ENCODE results near the gene CNPY1. TPM values are rescaled to one million over a fixed set of nuclear protein-coding genes. Genes with fewer than 3 reads are reported as not detected.

The CNPY1 gene
- total RNA-seq, 1 experiment from 2014 or later = not detected

DNA sequence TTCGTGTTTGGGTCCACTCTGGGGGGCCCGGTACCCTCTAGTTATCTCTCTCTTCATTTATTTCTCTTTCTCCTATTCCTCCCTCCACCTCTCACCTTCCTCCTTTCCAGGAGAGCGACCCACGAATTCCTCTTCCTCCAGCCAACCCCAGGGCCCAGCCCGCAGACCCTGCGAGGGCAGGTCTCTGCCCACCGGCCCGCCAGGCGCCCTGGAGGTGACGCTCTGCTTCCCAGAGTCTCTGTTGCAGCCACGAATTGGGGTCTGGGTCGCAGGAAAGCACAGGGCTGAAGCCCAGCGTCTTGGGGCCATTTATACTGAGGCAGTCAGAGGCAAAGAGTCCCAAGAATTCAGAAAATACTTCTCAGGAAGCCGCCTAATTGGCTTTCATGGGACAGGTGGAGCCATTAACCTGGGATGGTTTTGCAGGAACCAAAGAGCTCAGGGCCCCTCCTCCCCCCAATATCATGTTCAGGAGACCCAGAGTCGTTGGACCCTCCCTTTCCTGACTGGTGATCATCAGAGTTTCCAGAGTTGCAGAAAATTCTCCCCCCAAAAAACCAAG lies 91.1 kb downstream of the CNPY1 start:
- H2BK120ac ChIP-seq (ENCODE audit: low read depth, low read length, poor library complexity, severe bottlenecking) = no peak overlapping the region
- H3K18ac ChIP-seq (ENCODE audit: insufficient read length, low read depth, low read length) = no peak overlapping the region
- H4K8ac ChIP-seq (replicated peaks; ENCODE audit: insufficient read length, low read depth, low read length) = no peak overlapping the region
- H2BK20ac ChIP-seq (ENCODE audit: low read depth, low read length, poor library complexity, severe bottlenecking) = no peak overlapping the region
- no peak overlapping the region for H2AK5ac ChIP-seq (ENCODE audit: insufficient read length, low read length)
- Mint-ChIP-seq H3K4me3 (no peak overlapping the region), H3K9me3 (peaks cover 2 to 10% of the 10 kb centered on the region in 2 experiments; a peak in 3 of 5 replicates), H3K36me3 (ENCODE audit: insufficient read depth in 1 of 3, low read depth in 3 of 3) (no peaks in the 10 kb centered on the region; a peak in 2 of 7 replicates), H3K27me3 (ENCODE audit: low read depth) (peaks cover 95% of the 10 kb centered on the region), H3K4me1 (peaks cover 4 to 28% of the 10 kb centered on the region in 2 experiments; a peak in 2 of 4 replicates), H3K27ac (no peak overlapping the region)
- H2BK5ac ChIP-seq (ENCODE audit: insufficient read length, low read length) = no peak overlapping the region
- H3K23me2 ChIP-seq (ENCODE audit: insufficient read length, low read depth, low read length, poor library complexity, severe bottlenecking) = peaks cover 2% of the 10 kb centered on the region
- H3K9me3 ChIP-seq (ENCODE audit: control insufficient read depth, low read depth, low read length) = no peaks in the 10 kb centered on the region
- DNase-seq = no peak
- H3K27ac ChIP-seq (ENCODE audit: insufficient read length, low read depth, low read length) = no peak overlapping the region
- no peak overlapping the region for H2AFZ ChIP-seq (ENCODE audit: low read length)
- no peak overlapping the region for H4K91ac ChIP-seq (ENCODE audit: insufficient read length, low read depth, low read length)
- peaks cover 92% of the 10 kb centered on the region for H3K27me3 ChIP-seq (ENCODE audit: insufficient read depth, low read length)
- H3K9ac ChIP-seq (ENCODE audit: extremely low read depth, insufficient read length, low read length) = no peak overlapping the region
- H3K4me1 ChIP-seq (ENCODE audit: insufficient read depth, low read length) = no peaks in the 10 kb centered on the region
- H4K20me1 ChIP-seq (ENCODE audit: control insufficient read depth, insufficient read depth, insufficient read length) = peaks cover 3% of the 10 kb centered on the region
- TF ChIP-seq, protein P1, sequence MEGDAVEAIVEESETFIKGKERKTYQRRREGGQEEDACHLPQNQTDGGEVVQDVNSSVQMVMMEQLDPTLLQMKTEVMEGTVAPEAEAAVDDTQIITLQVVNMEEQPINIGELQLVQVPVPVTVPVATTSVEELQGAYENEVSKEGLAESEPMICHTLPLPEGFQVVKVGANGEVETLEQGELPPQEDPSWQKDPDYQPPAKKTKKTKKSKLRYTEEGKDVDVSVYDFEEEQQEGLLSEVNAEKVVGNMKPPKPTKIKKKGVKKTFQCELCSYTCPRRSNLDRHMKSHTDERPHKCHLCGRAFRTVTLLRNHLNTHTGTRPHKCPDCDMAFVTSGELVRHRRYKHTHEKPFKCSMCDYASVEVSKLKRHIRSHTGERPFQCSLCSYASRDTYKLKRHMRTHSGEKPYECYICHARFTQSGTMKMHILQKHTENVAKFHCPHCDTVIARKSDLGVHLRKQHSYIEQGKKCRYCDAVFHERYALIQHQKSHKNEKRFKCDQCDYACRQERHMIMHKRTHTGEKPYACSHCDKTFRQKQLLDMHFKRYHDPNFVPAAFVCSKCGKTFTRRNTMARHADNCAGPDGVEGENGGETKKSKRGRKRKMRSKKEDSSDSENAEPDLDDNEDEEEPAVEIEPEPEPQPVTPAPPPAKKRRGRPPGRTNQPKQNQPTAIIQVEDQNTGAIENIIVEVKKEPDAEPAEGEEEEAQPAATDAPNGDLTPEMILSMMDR (conservative IDR thresholded peaks at IDR 0.05) = no peak
- H2BK12ac ChIP-seq (ENCODE audit: insufficient read length, low read depth, low read length) = no peak overlapping the region
- H3K56ac ChIP-seq (ENCODE audit: insufficient read length, low read depth, low read length) = no peak overlapping the region
- no peaks in the 10 kb centered on the region for H3K79me1 ChIP-seq (ENCODE audit: insufficient read depth, low read depth, low read length, poor library complexity, severe bottlenecking)
- H3K79me2 ChIP-seq (ENCODE audit: insufficient read depth, low read length) = no peaks in the 10 kb centered on the region
- no CpG with 5 or more reads among the region's 15 CpGs for WGBS (ENCODE audit: extremely low coverage, insufficient read length, low lambda C conversion rate)
- H4K5ac ChIP-seq (ENCODE audit: insufficient read length, low read depth, low read length) = no peak overlapping the region
- no peak overlapping the region for H3K4ac ChIP-seq (ENCODE audit: low read depth, low read length)
- H3K4me2 ChIP-seq (ENCODE audit: insufficient read depth, insufficient read length, low read length) = no peak overlapping the region
- no peak overlapping the region for H3K23ac ChIP-seq (ENCODE audit: insufficient read length, low read depth, low read length)
- no peak overlapping the region for H2BK15ac ChIP-seq (ENCODE audit: low read depth, low read length)
- H3T11ph ChIP-seq (ENCODE audit: low read length) = no peak overlapping the region
- H3K14ac ChIP-seq (ENCODE audit: insufficient read depth, low read length) = no peak overlapping the region

Measured in H9 (cell line).